MM.1S (cell line): ENCODE measurements around the gene TPPP2.

Experiments used
- DNase-seq: peaks from one replicate; pipeline ENCODE4 v3.0.0-alpha.2; 2015
- H2AFZ ChIP-seq: fragments of 300-600 bp; sonication (generic); 2 replicates; pipeline ENCODE4 v1.6.0; 2016; ENCODE audit warnings: antibody characterized with exemption, low read length
- H3F3A ChIP-seq: fragments of 300-600 bp; sonication (generic); 2 replicates; pipeline ENCODE4 v1.6.1; 2016; ENCODE audit warnings: mild to moderate bottlenecking, antibody characterized with exemption, low read length, moderate library complexity, mixed read lengths; ENCODE audit not compliant: insufficient read depth
- H3K27ac ChIP-seq: fragments of 300-600 bp; sonication (generic); 2 replicates; pipeline ENCODE4 v1.5.1; 2016; ENCODE audit warnings: mild to moderate bottlenecking, low read length
- H3K27me3 ChIP-seq: fragments of 300-600 bp; sonication (generic); replicated peaks from 2 replicates; pipeline ENCODE4 v1.6.0; 2016; ENCODE audit warnings: low read length; ENCODE audit not compliant: insufficient read depth
- H3K36me3 ChIP-seq: fragments of 300-600 bp; sonication (generic); replicated peaks from 2 replicates; pipeline ENCODE4 v1.6.1; 2016; ENCODE audit warnings: mild to moderate bottlenecking, low read length, mixed read lengths; ENCODE audit not compliant: insufficient read depth
- H3K4me1 ChIP-seq: fragments of 300-600 bp; sonication (generic); 2 replicates; pipeline ENCODE4 v1.6.1; 2016; ENCODE audit warnings: low read length, mixed read lengths
- H3K4me2 ChIP-seq: fragments of 300-600 bp; sonication (generic); 2 replicates; pipeline ENCODE4 v1.6.0; 2016; ENCODE audit warnings: low read depth, low read length
- H3K4me3 ChIP-seq: fragments of 300-600 bp; sonication (generic); 2 replicates; pipeline ENCODE4 v1.5.1; 2016; ENCODE audit warnings: low read length, mixed read lengths
- H3K79me2 ChIP-seq: fragments of 300-600 bp; sonication (generic); 2 replicates; pipeline ENCODE4 v1.6.1; 2016; ENCODE audit warnings: mixed run types, low read length, mixed read lengths
- H3K9ac ChIP-seq: fragments of 300-600 bp; sonication (generic); 2 replicates; pipeline ENCODE4 v1.6.1; 2016; ENCODE audit warnings: low read length, mixed read lengths
- H3K9me2 ChIP-seq: fragments of 300-600 bp; sonication (generic); replicated peaks from 2 replicates; pipeline ENCODE4 v1.6.1; 2016; ENCODE audit warnings: mild to moderate bottlenecking, low read length, mixed read lengths; ENCODE audit not compliant: insufficient read depth
- H3K9me3 ChIP-seq: fragments of 300-600 bp; sonication (generic); replicated peaks from 2 replicates; pipeline ENCODE4 v1.6.1; 2016; ENCODE audit warnings: mild to moderate bottlenecking, low read length, mixed read lengths; ENCODE audit not compliant: insufficient read depth
- H4K20me1 ChIP-seq: fragments of 300-600 bp; sonication (generic); 2 replicates; pipeline ENCODE4 v1.6.1; 2016; ENCODE audit warnings: mild to moderate bottlenecking, low read length, moderate library complexity, mixed read lengths; ENCODE audit not compliant: insufficient read depth
- EZH2 ChIP-seq: fragments of 300-600 bp; sonication (generic); optimal IDR thresholded peaks from 2 replicates; pipeline ENCODE3; 2017; ENCODE audit warnings: low read depth, mild to moderate bottlenecking, antibody characterized with exemption, low read length, mixed read lengths
- EZH2phosphoT487 ChIP-seq: fragments of 300-600 bp; sonication (generic); IDR thresholded peaks from 2 replicates; pipeline ENCODE4 v1.6.1; 2018; ENCODE audit warnings: antibody characterized with exemption, low read length
- TF ChIP-seq, protein P1 (sequence below): fragments of 300-600 bp; sonication (generic); IDR thresholded peaks from 2 replicates; pipeline ENCODE4 v1.5.1; 2016; ENCODE audit warnings: antibody characterized with exemption, low read length, mixed read lengths

TPPP2 gene

DNA sequence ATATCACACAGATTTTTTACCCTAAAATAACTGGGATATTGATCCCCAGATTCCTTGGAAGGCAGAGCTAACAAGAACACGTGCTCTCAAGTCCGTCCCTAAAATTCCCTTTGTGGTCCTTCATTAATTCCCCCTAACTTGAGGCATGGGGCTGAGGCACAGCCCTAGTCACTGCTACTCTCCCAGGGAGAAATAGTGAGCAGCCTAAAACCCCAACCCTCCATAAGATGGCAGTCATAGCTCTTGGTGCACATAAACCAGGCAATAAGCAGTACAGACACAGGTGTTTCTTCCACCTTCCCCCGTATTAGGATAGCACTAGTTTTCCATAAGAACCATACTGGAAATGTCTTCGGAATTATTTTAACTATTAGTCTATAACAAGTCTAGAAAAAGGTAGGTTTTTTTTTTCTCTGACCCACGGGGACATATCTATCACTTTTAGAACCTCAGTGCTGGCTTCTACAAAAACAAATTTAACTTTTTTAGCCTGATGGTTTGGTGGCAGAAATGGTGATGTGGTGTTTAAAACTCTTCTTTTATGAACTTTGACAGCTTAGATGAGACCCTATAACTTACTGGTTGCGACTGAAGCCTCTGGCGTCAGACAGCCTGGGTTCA is 37.0 kb downstream of the TPPP2 start:
- Histone ChIP-seq H3K4me2 (no peak overlapping the region), H3K79me2 (no peaks in the 10 kb centered on the region)
- no peak for DNase-seq

DNA sequence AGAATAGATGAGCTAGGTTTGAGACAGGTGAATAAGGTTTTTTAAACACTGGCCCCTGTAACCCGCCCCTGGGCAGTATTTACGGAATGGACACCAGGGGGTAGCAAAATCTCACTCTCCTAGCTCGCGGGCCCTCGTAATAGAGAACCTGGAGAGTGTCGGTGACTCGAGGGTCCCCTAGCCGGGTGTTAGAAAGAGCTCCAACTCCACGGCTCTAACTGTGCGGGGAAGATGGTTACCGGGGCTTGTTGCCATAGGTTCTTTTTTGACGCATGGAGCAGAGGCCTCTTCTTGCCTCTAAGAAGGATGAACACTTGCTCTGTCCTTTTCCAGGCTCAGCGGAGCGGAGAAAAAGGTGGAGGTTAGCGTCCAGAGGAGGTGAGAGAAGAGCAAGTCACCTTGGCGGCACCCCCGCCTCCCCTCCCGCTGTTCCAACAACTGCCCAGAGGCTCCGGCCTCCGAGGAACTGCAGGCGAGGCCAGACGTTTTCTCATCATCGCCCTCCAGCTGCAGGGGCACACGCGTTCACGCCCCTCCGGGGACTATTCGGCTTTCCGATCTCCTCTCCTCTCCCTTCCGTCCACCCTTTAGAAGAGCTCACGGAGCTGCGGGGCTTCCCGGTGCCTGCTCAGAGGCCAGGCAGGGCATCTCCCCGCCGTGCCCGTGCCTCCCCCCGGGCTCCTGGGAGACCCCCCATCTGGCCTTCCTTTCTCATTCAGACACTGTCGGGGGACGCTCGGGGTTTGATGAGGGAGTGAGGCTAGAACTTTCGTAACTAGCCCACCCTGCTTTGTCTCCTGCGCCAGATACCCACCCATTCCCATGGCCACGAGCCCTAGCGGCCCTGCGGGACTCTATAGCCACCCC is 38.7 kb downstream of the TPPP2 start:
- Histone ChIP-seq H4K20me1 (no peaks in the 10 kb centered on the region), H3K9me2 (no peaks in the 10 kb centered on the region), H3K4me2 (peak overlapping the region; percentile 69), H2AFZ (no peak overlapping the region), H3K36me3 (no peaks in the 10 kb centered on the region), H3K4me1 (no peaks in the 10 kb centered on the region), H3K27ac (no peak overlapping the region), H3K27me3 (peaks cover 11% of the 10 kb centered on the region), H3K9me3 (no peaks in the 10 kb centered on the region), H3F3A (peaks cover 6% of the 10 kb centered on the region; the same call in 1 of the 2 replicates), H3K4me3 (peak overlapping the region; percentile 22; the same call in 1 of the 2 replicates), H3K79me2 (no peaks in the 10 kb centered on the region), H3K9ac (no peak overlapping the region)
- TF ChIP-seq EZH2phosphoT487: no peak
- TF ChIP-seq, protein P1, sequence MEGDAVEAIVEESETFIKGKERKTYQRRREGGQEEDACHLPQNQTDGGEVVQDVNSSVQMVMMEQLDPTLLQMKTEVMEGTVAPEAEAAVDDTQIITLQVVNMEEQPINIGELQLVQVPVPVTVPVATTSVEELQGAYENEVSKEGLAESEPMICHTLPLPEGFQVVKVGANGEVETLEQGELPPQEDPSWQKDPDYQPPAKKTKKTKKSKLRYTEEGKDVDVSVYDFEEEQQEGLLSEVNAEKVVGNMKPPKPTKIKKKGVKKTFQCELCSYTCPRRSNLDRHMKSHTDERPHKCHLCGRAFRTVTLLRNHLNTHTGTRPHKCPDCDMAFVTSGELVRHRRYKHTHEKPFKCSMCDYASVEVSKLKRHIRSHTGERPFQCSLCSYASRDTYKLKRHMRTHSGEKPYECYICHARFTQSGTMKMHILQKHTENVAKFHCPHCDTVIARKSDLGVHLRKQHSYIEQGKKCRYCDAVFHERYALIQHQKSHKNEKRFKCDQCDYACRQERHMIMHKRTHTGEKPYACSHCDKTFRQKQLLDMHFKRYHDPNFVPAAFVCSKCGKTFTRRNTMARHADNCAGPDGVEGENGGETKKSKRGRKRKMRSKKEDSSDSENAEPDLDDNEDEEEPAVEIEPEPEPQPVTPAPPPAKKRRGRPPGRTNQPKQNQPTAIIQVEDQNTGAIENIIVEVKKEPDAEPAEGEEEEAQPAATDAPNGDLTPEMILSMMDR: peak; percentile 45
- DNase-seq: peak; percentile 36

More for the DNA sequence above, 37.0 kb downstream of the TPPP2 start:
- no peaks in the 10 kb centered on the region for H3K9me3 ChIP-seq
- no peaks in the 10 kb centered on the region for H3K4me1 ChIP-seq
- no peak overlapping the region for H3K4me3 ChIP-seq
- H4K20me1 ChIP-seq: no peaks in the 10 kb centered on the region
- TF ChIP-seq, protein P1: peak; percentile 37
- TF ChIP-seq EZH2phosphoT487: no peak
- H3K27me3 ChIP-seq: peaks cover 11% of the 10 kb centered on the region
- no peak overlapping the region for H2AFZ ChIP-seq
- no peak overlapping the region for H3K27ac ChIP-seq
- H3F3A ChIP-seq: peaks cover 6% of the 10 kb centered on the region; the same call in 1 of the 2 replicates
- no peaks in the 10 kb centered on the region for H3K9me2 ChIP-seq
- no peaks in the 10 kb centered on the region for H3K36me3 ChIP-seq
- H3K9ac ChIP-seq: no peak overlapping the region

- H3K27me3 ChIP-seq: peaks cover 11% of the 10 kb centered on the region
- H4K20me1 ChIP-seq: no peaks in the 10 kb centered on the region
- H3K9ac ChIP-seq: no peak overlapping the region; the same call in 1 of the 2 replicates
- no peaks in the 10 kb centered on the region for H3K9me3 ChIP-seq
- no peak overlapping the region for H3K27ac ChIP-seq
- no peaks in the 10 kb centered on the region for H3K4me1 ChIP-seq
- peaks cover 6% of the 10 kb centered on the region; the same call in 1 of the 2 replicates for H3F3A ChIP-seq
- H2AFZ ChIP-seq: 0 out of 2 replicates have a peak overlapping the region, but pooled peaks have one; percentile 31
- no peaks in the 10 kb centered on the region for H3K9me2 ChIP-seq
- no peak for TF ChIP-seq EZH2
- no peaks in the 10 kb centered on the region for H3K79me2 ChIP-seq
- H3K4me3 ChIP-seq: peak overlapping the region; percentile 54
- no peak for DNase-seq
- H3K36me3 ChIP-seq: no peaks in the 10 kb centered on the region
- H3K4me2 ChIP-seq: peak overlapping the region; percentile 69
Measured at GRCh38 chr14:21069388-21070082, 39.5 kb downstream of the TPPP2 start.
